GM19238 (cell line): Measurements from ENCODE around the gene ANO1.
"Not testable (repeated sequence)": the region's sequence is repeated elsewhere in the genome, so short reads cannot be mapped to it uniquely, and the experiment has no call there.

ENCODE experiments used
- DNase-seq: peaks from one replicate; pipeline ENCODE4 v3.0.0; 2011; ENCODE audit warnings: low spot score; ENCODE audit not compliant: insufficient read length

Gene ANO1

DNA sequence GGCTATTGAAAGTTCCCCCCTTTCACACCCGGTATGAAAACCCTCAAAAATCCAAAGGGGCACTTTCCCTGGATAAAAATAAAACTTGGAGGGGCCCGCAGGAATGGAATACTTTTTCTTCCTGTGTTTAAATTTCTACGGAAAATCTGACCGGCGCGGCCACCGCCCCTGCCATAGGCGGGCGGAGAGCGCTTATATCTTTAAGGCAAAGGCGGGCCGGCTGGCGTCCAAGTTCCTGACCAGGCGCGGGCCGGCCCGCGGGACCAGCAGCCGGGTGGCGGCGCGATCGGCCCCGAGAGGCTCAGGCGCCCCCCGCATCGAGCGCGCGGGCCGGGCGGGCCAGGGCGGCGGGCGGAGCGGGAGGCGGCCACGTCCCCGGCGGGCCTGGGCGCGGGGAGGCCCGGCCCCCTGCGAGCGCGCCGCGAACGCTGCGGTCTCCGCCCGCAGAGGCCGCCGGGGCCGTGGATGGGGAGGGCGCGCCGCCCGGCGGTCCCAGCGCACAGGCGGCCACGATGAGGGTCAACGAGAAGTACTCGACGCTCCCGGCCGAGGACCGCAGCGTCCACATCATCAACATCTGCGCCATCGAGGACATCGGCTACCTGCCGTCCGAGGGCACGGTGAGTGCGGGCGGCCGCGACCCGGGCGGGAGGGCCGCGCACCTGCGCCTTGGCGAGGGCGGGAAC lies at the start of gene ANO1:
Gene ANO1 (plus strand): TSS at position 223 of the 686 bp plus-strand sequence. CDS start 290 bp downstream, at position 513.
- no peak for DNase-seq

DNA sequence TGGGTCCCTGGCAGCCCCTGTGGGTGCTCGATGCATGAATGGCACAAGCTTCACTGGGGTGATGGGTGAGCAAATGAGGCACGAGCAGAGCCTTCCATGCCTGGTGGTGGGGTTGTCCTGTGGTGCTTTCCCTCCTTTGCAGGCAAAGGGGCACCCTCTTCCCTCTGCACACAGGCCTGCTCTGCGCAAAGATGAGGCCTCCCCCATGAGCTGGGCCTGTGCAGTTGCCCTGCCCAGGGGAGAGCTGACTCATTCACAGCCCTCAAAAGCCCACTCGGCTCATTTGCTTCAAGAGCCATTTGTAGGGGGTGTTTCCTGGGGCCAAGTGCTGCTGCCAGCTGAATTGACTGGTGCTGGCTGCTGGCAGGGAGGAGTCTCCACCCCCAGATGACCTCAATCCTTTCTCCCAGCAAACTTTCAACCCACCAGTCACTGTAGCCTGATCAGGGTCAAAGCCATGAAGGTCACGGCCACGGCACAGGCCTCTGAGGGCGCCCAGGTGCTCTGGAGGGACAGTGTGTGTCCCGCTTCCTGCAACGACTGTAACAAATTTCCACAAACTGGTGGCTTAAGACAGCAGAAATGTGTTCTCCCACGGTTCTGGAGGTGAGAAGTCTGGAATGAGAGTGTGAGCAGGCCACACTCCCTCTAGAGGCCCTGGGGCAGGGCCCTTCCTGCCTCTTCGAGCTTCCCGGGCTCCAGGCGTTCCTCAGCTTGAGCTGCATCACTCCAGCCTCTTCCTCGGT lies 48.8 kb upstream of the ANO1 start:
- DNase-seq: no peak

DNA sequence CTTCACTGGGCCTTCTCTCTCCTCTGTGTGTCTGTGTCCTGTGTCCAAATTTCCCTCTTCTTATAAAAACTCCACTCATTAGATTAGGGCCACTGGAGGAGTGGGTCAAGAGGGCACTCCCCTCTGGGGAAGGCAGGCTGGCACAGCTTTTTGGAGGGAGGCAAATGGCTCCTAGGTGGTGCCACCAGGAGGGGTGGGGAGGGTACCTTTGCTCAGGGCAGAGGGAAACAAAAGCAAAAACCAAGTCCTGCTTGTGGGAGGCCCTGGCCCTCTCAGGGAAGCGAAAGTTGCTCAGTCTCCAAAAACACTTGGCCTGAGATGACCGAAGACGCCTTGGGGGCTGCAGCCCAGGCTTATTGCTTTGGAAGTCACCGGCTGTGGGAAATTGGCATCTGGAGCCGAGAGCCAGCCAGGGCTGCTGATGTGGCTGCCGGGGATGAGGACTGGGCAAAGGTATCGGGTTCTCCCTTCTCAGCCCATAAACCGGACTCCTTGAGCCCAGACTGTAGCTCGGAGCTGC lies 48.2 kb upstream of the ANO1 start:
- no peak for DNase-seq

DNA sequence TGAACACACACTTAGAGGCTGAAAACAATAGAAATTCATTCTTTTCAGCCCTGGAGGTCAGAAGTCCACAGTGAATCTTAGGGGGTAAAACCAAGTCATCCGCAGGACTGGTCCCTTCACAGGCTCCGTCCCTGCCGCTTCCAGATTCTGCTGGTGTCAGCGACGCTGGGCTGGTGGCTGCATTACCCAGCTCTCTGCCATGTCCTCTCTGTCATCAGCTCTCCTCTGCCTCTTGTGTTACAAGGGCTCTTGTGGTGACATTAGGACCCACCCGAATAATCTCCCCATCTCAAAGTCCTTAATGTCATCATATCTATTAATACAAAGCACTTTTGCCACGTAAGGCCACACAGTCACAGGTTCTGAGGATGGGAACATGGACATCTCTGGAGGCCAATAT lies 47.7 kb upstream of the ANO1 start:
- no peak for DNase-seq

DNA sequence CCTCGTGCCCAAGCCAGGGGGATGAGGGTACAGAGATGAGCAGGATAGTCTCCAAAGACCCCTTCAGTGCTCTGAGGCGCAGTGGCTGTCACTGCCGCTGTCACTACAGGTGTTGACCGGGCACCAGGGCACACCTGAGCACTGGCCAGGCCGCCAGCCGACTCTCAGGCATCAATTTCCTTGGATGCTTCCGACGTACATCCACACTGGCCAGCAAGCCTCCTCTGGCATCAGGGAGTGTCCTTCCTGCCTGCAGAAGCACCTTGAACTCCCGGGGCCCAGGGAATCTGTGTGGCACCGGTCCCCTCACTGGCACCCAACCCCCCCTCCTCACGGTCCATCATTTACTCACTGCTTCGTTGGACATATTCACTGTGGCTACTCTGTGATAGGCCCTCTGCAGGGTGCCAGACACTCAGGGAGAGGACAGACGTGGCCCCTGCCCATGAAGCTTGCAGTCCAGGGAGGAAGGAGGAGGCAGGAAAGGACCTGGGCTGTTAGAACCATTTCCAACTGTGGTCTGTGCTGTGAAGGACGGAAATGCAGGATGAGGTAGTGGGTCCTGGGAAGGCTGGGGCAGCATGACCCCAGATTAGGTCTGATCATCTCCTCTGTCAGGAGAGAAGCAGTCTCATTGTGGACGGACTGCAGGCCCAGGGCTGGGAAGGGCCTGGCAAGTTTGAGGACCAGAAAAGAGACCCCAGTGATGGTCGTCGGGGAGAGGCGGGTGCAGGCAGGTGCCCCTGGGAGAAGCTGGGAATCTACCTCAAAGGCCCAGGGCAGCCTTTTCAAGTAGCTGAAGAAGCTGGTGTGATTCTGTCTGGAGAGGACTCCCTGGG lies 46.3 kb upstream of the ANO1 start:
- no peak for DNase-seq

DNA sequence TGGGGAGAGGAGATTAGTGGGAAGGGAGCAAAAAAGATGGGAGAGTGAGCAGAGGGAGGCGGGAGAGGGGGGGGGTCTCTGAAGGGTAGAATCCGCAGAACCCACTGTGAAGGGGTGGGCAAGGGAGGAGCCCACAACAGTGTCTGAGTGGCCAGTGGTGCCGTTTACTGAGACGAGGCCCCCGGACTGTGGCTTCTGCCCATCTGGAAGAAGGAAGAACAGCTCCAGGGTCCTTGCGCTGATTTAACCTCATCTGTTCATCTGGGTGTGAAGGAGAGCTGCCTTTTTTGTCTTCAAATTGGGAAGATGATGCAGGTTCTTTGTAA lies 45.7 kb upstream of the ANO1 start:
- no peak for DNase-seq

DNA sequence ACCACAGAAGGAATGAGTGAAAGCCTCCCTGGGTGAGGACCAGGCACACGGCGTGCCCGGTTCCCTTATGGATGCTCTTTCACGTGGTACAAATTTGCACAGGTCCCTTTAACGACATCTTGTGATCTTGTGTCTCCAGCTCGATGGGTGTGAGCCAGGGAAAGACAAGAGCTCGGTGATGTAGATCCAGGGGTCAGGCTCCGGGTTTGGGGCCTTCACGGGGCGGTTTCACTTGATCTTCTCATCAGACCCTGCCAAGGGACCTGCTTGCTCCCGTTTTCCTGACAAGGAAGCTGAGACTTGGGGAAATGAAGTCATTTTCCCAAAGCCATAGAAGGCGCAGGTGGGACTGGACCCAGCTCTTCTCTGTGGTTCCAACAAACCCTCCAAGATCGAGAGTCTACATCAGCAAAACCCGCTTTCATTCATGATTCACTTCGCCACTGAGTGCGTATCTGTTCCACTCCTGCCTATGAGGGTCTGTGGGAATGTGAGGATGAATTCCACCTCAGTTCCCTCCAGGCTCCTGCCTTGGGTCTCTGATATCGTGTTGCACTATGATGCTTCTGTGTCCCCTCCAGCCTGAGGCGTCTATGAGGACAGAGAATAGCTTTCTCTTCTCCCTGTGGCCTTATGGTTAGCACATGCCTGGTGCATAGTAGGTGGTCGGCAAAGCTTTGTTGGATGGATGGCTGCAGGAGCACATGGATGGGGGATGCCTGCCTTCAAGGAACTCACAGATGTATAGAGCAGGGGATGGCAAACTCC lies 45.0 kb upstream of the ANO1 start:
- DNase-seq: no peak

DNA sequence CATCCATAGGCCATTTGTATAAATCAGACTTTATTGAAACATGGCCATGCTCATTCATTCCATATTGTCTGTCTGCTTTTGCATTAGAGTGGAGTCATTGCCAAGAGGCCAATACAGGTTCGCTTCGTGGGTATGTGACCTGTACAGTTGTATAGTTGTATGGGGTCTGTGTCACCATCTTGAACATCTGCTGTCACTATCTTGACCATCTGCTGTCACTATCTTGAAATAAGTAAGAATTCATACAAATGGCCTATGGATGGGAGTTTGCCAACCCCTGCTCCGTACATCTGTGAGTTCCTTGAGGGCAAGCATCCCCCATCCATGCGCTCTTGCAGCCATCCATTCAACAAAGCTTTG lies 44.4 kb upstream of the ANO1 start:
- DNase-seq: no peak

DNA sequence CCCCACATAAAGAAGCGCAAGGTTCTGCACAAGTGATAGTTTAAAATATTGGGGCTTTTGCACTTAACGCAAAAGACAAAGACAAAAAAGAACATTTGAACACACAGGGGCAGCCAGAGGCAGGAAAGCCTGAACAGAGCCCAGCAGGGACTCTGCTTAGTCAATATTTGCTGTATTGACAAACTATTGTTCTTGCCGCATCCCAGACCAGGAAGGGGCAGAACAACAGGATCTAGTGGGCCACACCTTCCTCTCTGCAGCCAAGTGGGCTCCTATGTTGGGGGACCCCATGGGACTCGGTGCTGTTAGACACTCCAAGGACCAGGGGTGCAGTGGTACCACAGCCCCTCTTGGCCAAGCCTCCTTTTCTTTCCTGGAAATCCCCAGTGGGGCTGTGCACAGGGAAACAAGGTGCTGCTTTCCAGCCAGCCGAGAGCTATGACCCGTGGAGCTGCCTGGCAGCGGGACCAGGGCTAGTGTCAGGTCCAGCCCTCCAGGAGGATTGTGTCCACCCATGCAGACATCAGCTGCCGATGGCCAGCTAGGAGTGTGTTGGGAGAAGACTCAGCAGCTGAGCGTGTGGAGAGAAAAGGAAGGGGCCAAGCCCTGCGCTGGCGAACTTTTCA lies 43.3 kb upstream of the ANO1 start:
- DNase-seq: no peak

DNA sequence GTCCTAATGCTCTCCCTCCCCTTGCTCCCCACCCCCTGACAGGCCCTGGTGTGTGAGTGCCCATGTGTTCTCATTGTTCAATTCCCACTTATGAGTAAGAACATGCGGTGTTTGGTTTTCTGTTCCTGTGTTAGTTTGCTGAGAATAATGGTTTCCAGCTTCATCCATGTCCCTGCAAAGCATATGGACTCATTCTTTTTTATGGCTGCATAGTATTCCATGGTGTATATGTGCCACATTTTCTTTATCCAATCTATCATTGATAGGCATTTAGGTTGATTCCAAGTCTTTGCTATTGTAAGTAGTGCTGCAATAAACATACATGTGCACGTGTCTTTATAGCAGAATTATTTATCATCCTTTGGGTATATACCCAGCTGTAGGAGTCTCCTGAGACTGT lies 42.5 kb upstream of the ANO1 start:
- not testable (repeated sequence) for DNase-seq

DNA sequence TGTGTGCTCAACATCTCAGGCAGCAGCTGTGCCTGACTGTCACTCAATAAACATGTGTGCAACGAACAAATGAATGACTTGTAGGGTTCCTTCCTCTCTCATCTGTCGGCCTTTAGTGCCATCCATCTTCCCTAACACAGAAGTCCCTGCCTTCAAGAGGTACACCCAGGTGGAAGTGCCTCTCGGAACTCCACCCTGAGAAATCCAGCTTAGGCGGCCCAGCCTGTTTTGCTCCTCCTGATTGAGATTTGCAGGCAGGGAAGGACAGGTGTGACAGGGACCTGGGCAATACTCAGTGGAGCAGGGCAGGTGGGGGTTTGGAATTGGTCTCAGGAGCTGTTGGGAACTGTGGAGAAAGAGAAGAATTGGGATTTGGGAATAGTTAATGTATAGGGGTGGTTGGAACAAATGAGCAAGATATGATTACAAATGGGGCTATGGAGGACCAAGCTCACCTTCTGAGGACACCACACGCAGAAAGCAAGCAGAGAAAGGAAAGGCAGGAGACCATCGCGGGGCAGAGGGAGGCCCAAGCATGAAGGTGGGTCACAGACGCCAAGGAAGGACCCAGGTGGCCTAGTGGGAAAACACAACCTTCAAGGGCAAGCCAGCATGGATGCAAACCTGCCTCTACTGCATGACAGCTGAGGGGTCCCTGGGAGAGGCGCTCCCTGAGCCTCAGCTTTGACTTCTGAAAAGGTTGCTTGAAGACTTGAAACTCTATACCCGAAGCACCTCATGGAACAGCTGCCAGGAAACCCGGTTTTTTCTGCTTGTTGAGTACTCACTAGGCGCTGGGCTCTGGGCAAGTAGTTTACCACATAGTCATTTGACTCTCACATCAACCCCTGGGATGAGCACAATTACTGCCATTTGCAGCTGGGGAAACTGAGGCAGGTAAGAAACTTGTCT lies 40.9 kb upstream of the ANO1 start:
- no peak for DNase-seq

DNA sequence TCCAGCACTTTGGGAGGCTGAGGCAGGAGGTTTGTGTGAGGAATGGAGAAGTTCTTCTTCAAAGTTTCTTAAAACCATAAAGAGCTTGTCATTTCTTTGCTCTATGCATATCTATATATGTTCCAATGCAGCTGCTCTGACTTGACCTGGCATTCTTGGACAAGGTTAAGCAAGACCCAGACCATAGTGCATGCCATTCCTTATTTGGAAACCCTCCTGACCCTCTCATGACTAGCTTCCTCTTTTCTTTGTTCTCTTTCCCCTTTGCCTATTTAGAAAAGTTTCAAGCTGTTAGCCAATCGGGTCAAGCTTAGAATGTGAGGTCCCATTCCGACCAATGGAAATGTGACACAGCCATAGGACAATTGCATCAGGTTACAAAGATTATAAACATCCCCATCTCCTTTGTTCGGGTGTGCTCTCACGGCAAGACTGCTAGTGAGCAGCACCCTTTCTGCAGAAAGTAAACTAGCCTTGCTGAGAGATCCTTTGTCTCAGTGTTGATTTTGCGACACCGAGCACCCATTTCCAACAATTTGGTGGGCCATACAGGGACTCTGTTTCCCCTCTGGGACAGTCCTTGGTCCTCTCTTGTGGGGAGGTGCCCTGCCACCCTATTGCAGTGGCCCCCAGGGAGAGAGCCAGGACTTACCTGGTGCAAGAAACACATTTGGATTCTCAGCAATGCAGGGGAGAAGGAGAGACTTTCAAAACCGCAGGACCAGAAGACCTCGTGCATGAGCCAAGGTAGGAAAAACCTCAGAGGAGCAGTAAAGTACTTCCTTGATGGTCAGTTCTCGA lies 39.9 kb upstream of the ANO1 start:
- no peak for DNase-seq

DNA sequence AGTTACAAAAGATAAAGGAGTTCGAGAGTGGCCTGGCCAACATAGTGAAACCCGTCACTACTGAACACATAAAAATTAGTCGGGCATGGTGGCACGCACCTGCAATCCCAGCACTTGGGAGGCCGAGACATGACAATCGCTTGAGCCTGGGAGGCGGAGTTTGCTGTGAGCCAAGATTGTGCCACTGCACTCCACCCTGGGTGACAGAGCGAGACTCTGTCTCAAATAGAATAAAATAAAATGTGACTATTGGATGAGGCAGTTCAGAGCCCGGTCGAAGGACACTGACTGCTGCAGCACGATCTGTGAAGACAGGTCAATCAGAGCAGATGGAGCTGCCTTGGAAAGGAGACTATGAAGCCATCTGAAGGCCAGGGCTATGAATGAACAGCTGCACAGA lies 37.7 kb upstream of the ANO1 start:
- no peak for DNase-seq

DNA sequence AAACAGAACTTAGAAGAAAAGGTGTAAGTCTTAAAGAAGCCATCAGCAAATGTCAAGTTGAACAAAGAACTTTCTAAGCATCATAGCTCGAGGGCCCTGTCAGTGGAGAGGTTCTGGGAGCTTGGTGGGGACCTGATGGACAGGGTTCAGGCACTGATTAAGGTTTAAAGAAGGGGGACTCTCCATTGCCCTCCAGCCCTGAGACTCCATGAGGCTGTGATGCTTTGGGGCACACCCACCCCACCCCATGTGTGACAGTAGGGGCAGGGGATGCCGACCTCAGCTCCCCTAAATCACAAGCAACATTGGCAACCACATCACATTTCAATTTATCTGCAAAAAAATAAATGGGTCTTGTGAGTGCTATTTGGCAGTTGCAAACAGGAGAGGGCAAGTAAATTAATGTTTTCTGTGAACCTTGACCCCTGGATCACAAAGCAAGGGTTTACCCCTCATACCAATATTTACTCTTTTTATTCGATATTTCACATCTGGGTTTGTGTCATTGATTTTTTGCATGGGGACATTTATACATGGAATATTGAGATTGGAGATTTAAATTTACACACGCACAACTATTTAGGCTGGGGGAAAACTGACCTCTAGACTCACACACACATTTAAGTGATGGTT lies 37.1 kb upstream of the ANO1 start:
- DNase-seq: no peak

DNA sequence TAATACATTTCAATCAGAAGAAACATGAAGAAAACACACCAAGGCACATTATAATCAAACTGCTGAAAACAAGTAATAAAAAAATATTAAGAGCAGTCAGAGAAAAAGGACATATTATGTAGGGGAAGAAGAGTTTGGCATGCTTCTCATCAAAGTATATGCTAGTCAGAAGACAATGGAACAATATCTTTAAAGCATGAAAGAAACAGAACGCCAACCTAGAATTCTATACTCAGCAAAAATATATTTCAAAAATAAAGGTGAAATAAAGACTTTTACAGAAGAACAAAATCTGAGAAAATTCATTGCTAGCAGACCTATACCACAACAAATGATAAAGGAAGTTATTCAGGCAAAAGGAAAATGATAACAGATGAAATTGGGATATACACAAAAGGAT lies 34.6 kb upstream of the ANO1 start:
- no peak for DNase-seq

DNA sequence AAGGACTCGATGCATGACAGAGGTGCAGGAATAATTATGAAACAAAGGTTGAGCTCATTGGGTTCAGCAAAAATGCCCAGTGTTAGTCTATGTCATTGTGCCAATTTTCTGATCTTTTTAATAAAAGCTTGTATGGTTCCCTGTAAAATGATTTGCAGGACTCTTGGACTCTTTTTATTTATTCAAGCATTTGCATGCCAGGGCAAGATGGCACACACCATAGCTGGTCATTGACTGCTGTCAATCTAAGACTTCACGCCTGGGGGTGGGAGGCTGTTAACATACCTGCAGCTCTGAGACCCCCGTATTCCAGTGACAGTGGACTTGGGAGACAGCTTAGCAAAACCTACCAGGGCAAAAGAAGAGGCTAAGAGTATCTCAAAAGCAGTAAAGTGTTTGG lies 32.0 kb upstream of the ANO1 start:
- DNase-seq: no peak

DNA sequence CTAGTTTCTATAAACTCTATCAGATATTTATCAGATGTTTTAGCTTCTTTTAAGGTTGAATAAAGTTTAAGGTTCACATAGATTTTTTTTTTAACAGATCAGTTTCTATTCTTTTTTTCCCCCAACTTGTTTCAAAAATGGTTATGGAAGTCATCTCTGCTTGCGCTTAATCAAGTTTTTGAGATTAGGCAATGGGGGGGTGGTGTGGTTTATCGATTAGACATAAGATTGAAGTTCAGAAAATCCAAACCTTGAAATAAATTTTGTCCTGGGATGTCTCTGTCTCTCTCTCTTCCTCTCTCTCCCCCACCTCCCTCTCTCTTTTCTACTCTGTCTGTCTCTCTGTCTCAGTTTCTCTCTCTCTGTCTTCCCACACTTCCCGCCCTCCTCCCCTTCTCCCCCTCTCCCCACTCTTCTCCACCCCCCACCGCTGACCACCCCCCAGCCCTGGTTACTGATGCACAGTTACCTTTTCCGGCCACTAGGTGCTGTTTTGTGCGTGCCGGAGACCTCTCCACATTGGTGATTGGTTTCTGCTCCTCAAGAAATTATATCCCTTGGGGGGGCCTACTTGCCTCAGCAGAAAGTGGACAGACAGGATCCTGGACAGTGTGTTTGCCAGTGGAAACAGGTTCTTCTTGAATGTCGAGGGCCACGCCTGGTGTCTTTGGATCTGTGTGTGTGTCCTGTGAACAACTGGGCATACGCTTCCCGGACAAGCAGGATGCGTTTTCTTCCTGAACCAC lies 29.7 kb upstream of the ANO1 start:
- DNase-seq: no peak

DNA sequence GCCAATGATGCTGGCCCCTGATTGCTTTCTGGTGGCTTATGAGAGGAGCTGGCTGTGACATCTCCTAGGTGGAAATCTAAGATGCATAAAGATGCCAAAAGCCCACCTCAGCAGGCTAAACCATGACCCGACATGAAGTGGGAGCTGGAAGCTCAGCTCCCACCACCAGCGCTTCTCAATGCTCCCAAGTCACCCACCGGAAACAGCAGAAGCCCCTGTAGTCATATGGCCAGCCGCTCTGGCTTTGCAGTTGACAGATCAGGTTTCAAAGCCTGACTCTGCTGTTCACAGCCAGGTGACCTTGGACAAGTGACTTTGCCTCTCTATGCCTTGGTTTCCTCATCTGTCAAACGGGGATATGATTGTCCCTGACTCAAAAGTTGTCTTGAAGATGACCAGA lies 29.1 kb upstream of the ANO1 start:
- no peak for DNase-seq
